Gastroesophageal sphincter (tissue), 3 donors: Measurements from ENCODE around the gene ZNF17.

Experiments used
- EP300 ChIP-seq: sonication (generic); formaldehyde crosslinking; IDR thresholded peaks from one replicate; pipeline ENCODE4 v1.6.1; 2017; ENCODE audit warnings: antibody characterized with exemption, mild to moderate bottlenecking
- POLR2A ChIP-seq, 2 donors: fragments of 450-650 bp; IDR thresholded peaks; one replicate each; pipeline ENCODE4 v1.6.1; 2017; ENCODE audit warnings: antibody characterized with exemption in 2 of 2, mild to moderate bottlenecking in 2 of 2, moderate library complexity in 1 of 2
- TF ChIP-seq, protein P1 (sequence below), 4 experiments: fragments of 200-600 bp in 2 of 4; fragments of 450-650 bp in 2 of 4; sonication (generic) in 1 of 4; IDR thresholded peaks; one replicate each; pipeline ENCODE4 v1.5.1; 2017 to 2019; ENCODE audit warnings: antibody characterized with exemption in 4 of 4, mild to moderate bottlenecking in 2 of 4, moderate library complexity in 2 of 4

- TF ChIP-seq POLR2A (IDR thresholded peaks at IDR 0.05), result no peak
- TF ChIP-seq, protein P1, sequence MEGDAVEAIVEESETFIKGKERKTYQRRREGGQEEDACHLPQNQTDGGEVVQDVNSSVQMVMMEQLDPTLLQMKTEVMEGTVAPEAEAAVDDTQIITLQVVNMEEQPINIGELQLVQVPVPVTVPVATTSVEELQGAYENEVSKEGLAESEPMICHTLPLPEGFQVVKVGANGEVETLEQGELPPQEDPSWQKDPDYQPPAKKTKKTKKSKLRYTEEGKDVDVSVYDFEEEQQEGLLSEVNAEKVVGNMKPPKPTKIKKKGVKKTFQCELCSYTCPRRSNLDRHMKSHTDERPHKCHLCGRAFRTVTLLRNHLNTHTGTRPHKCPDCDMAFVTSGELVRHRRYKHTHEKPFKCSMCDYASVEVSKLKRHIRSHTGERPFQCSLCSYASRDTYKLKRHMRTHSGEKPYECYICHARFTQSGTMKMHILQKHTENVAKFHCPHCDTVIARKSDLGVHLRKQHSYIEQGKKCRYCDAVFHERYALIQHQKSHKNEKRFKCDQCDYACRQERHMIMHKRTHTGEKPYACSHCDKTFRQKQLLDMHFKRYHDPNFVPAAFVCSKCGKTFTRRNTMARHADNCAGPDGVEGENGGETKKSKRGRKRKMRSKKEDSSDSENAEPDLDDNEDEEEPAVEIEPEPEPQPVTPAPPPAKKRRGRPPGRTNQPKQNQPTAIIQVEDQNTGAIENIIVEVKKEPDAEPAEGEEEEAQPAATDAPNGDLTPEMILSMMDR (IDR thresholded peaks at IDR 0.05), result no peak
- no peak for TF ChIP-seq EP300
Measured at GRCh38 chr19:57377498-57378146, 33.3 kb upstream of the ZNF17 start.
